Measurements from ENCODE around the gene ARFGAP3. TPM values are rescaled to one million over a fixed set of nuclear protein-coding genes. Genes with fewer than 3 reads are reported as not detected.

ARFGAP3 gene
- total RNA-seq, 1 donor from 2014 or later = 39.9 TPM

GRCh38 chr22:42819412-42820044, 37.5 kb downstream of the ARFGAP3 start:
- H3K36me3 ChIP-seq = peaks cover 71% of the 10 kb centered on the region
- DNase-seq (no peak), ATAC-seq (peak; percentile 33 to 59)
- TF ChIP-seq CTCF (IDR thresholded peaks at IDR 0.05) = no peak
- H3K4me1 ChIP-seq = peaks cover 21% of the 10 kb centered on the region
- no peaks in the 10 kb centered on the region for H3K27me3 ChIP-seq (ENCODE audit: low read depth)
- H3K4me3 ChIP-seq = no peak overlapping the region
- no peaks in the 10 kb centered on the region for H3K9me3 ChIP-seq
- intact Hi-C loops (cut with DNase I) = no loop called here
- H3K27ac ChIP-seq = peak overlapping the region; percentile 55

GRCh38 chr22:42817556-42817955, 39.5 kb downstream of the ARFGAP3 start:
- Histone ChIP-seq H3K9me3 (no peaks in the 10 kb centered on the region), H3K4me3 (no peak overlapping the region), H3K27ac (no peak overlapping the region), H3K36me3 (peaks cover 67% of the 10 kb centered on the region), H3K4me1 (peaks cover 34% of the 10 kb centered on the region), H3K27me3 (ENCODE audit: low read depth) (no peaks in the 10 kb centered on the region)
- DNase-seq (no peak), ATAC-seq (no peak)
- intact Hi-C loops (cut with DNase I) = loop anchor here (2.0 kb wide), 1 partner anchor 23 kb away; no protein-coding TSS in a partner anchor
- no peak for TF ChIP-seq CTCF (IDR thresholded peaks at IDR 0.05)

GRCh38 chr22:42816336-42816735, 40.7 kb downstream of the ARFGAP3 start:
- Histone ChIP-seq H3K27me3 (ENCODE audit: low read depth) (no peaks in the 10 kb centered on the region), H3K9me3 (no peaks in the 10 kb centered on the region), H3K36me3 (peaks cover 67% of the 10 kb centered on the region), H3K4me3 (no peak overlapping the region), H3K27ac (peak overlapping the region; percentile 7), H3K4me1 (peaks cover 34% of the 10 kb centered on the region)
- no peak for TF ChIP-seq CTCF (IDR thresholded peaks at IDR 0.05)
- DNase-seq = no peak
- intact Hi-C loops (cut with DNase I) = loop anchor here (2.0 kb wide), 1 partner anchor 22 kb away; no protein-coding TSS in a partner anchor
- ATAC-seq = peak; percentile 48 to 63

DNA sequence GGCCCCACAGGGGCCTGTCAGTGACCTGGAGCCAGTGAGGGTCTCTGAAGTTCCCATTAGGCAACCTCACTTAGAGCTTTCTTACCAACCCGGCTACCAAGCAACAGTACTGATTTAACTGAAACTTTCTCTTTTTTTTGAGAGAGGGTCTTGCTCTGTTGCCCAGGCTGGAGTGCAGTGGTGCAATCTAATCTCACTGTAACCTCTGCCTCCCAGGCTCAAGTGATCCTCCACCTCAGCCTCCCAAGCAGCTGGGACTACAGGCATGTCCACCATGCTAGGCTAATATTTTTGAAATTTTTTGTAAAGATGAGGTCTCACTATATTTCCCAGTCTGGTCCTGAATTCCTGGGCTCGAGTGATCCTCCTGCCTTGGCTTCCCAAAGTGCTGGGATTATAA, 42.5 kb downstream of the ARFGAP3 start:
- Histone ChIP-seq H3K36me3 (peaks cover 77% of the 10 kb centered on the region), H3K27me3 (ENCODE audit: low read depth) (no peaks in the 10 kb centered on the region), H3K4me1 (peaks cover 28% of the 10 kb centered on the region), H3K27ac (peak overlapping the region; percentile 19), H3K4me3 (no peak overlapping the region), H3K9me3 (no peaks in the 10 kb centered on the region)
- no peak for TF ChIP-seq CTCF (IDR thresholded peaks at IDR 0.05)
- no peak for DNase-seq
- intact Hi-C loops (cut with DNase I) = no loop called here
- no peak for ATAC-seq

- H3K4me1 ChIP-seq = peaks cover 25% of the 10 kb centered on the region
- ATAC-seq (peak in 1 of 2 donors; percentile 29), DNase-seq (no peak)
- no peaks in the 10 kb centered on the region for H3K9me3 ChIP-seq
- peak overlapping the region; percentile 19 for H3K27ac ChIP-seq
- no peaks in the 10 kb centered on the region for H3K27me3 ChIP-seq (ENCODE audit: low read depth)
- H3K36me3 ChIP-seq = peaks cover 81% of the 10 kb centered on the region
- H3K4me3 ChIP-seq = no peak overlapping the region
- intact Hi-C loops (cut with DNase I) = no loop called here
- TF ChIP-seq CTCF (IDR thresholded peaks at IDR 0.05) = no peak
Observed at GRCh38 chr22:42814215-42814614, 42.9 kb downstream of the ARFGAP3 start.

Data from lower lobe of right lung (tissue), 2 donors.